IMR-90 (cell line): ENCODE data around the gene TNKS2. TPM values are rescaled to one million over a fixed set of nuclear protein-coding genes. Genes with fewer than 3 reads are reported as not detected.

Source experiments
- ATAC-seq: fragments of 200-7000 bp; cut with Tn5 transposase; 2 replicates; pipeline ENCODE4 v1.9.1; 2020; ENCODE audit warnings: low read depth, mild to moderate bottlenecking, moderate library complexity
- BruUV-seq: library from RNA; stranded (reverse); fragments of 400-500 nt; replicated peaks from 2 replicates; lab custom pipeline; 2021; lab: Mats Ljungman, UMichigan
- CTCF ChIA-PET: fragments of 300-600 bp; formaldehyde crosslinking; extraction: SDS; loops from one replicate; lab custom pipeline; 2021; ENCODE audit warnings: antibody characterized with exemption; lab: Yijun Ruan, JAX
- POLR2A ChIA-PET: fragments of 300-600 bp; sonication (Branson Sonifier 250); formaldehyde crosslinking; loops from one replicate; lab custom pipeline; 2022; ENCODE audit warnings: antibody characterized with exemption; ENCODE audit not compliant: unreplicated experiment; lab: Charles Lee
- DNase-seq: peaks from one replicate; pipeline ENCODE4 v3.0.0; 2013
- H2AFZ ChIP-seq: replicated peaks from 2 replicates; pipeline ENCODE3; 2013; ENCODE audit warnings: low read length, mild to moderate bottlenecking; ENCODE audit not compliant: poor library complexity
- H2AK5ac ChIP-seq: 2 replicates; pipeline ENCODE4 v1.6.1; 2013; ENCODE audit warnings: low read depth, low read length, inconsistent platforms
- H2AK9ac ChIP-seq: replicated peaks from 2 replicates; pipeline ENCODE3; 2013; ENCODE audit warnings: mild to moderate bottlenecking, low read depth, low read length, moderate library complexity; ENCODE audit not compliant: poor library complexity
- H2BK120ac ChIP-seq: 2 replicates; pipeline ENCODE4 v1.6.1; 2013; ENCODE audit warnings: low read depth, low read length, inconsistent platforms
- H2BK15ac ChIP-seq: 3 replicates; pipeline ENCODE4 v1.6.1; 2013; ENCODE audit warnings: low read depth, low read length, inconsistent platforms
- H2BK20ac ChIP-seq: 2 replicates; pipeline ENCODE4 v1.6.1; 2013; ENCODE audit warnings: low read depth, mild to moderate bottlenecking, inconsistent platforms, low read length, moderate library complexity
- H2BK5ac ChIP-seq: 2 replicates; pipeline ENCODE4 v1.6.1; 2013; ENCODE audit warnings: mild to moderate bottlenecking, low read depth, low read length, inconsistent platforms; ENCODE audit not compliant: poor library complexity, severe bottlenecking
- H3K14ac ChIP-seq: replicated peaks from 2 replicates; pipeline ENCODE4 v1.6.1; 2013; ENCODE audit warnings: low read depth, low read length, inconsistent platforms
- H3K18ac ChIP-seq: 2 replicates; pipeline ENCODE4 v1.6.1; 2013; ENCODE audit warnings: low read depth, low read length, control low read depth
- H3K23ac ChIP-seq: 2 replicates; pipeline ENCODE4 v1.6.1; 2013; ENCODE audit warnings: low read depth, low read length, inconsistent platforms
- H3K27ac ChIP-seq: 2 replicates; pipeline ENCODE4 v1.5.1; 2013; ENCODE audit warnings: mild to moderate bottlenecking, control low read depth, low read length; ENCODE audit not compliant: insufficient read depth
- H3K27me3 ChIP-seq: 2 replicates; pipeline ENCODE4 v1.6.1; 2013; ENCODE audit warnings: low read length; ENCODE audit not compliant: control insufficient read depth, insufficient read depth
- H3K36me3 ChIP-seq: 2 replicates; pipeline ENCODE4 v1.6.1; 2013; ENCODE audit warnings: low read length, mixed read lengths; ENCODE audit not compliant: control insufficient read depth, insufficient read depth
- H3K4ac ChIP-seq: 2 replicates; pipeline ENCODE4 v1.6.1; 2013; ENCODE audit warnings: low read depth, low read length, inconsistent platforms
- H3K4me1 ChIP-seq: 2 replicates; pipeline ENCODE4 v1.6.1; 2013; ENCODE audit warnings: low read length, mixed read lengths; ENCODE audit not compliant: control insufficient read depth, insufficient read depth
- H3K4me2 ChIP-seq: 2 replicates; pipeline ENCODE4 v1.6.1; 2013; ENCODE audit warnings: low read depth, mild to moderate bottlenecking, control low read depth, low read length, moderate library complexity
- H3K4me3 ChIP-seq: 2 replicates; pipeline ENCODE4 v1.5.1; 2013; ENCODE audit warnings: low read depth, mild to moderate bottlenecking, control low read depth, low read length, moderate library complexity; ENCODE audit not compliant: insufficient read depth
- H3K56ac ChIP-seq: 2 replicates; pipeline ENCODE4 v1.6.1; 2013; ENCODE audit warnings: low read length, inconsistent platforms; ENCODE audit not compliant: insufficient read depth; ENCODE audit errors: extremely low read depth
- H3K79me1 ChIP-seq, 2 experiments: 2 replicates each; pipeline ENCODE4 v1.6.1; 2013; ENCODE audit warnings: low read length in 2 of 2, inconsistent platforms in 1 of 2, low read depth in 1 of 2
- H3K9ac ChIP-seq: 2 replicates; pipeline ENCODE4 v1.6.1; 2013; ENCODE audit warnings: low read depth, low read length, control low read depth
- H3K9me1 ChIP-seq: 2 replicates; pipeline ENCODE4 v1.6.1; 2013; ENCODE audit warnings: low read length, inconsistent platforms; ENCODE audit not compliant: insufficient read depth
- H3K9me3 ChIP-seq: 2 replicates; pipeline ENCODE4 v1.6.1; 2013; ENCODE audit warnings: low read length; ENCODE audit not compliant: control insufficient read depth, insufficient read depth
- H4K20me1 ChIP-seq: 2 replicates; pipeline ENCODE4 v1.6.1; 2013; ENCODE audit warnings: low read length, inconsistent platforms; ENCODE audit not compliant: insufficient read depth
- H4K5ac ChIP-seq: 2 replicates; pipeline ENCODE4 v1.6.1; 2013; ENCODE audit warnings: mild to moderate bottlenecking, low read depth, low read length, control low read depth
- H4K8ac ChIP-seq, 2 experiments: 2 replicates each; pipeline ENCODE4 v1.6.1; 2013; ENCODE audit warnings: low read depth in 2 of 2, low read length in 2 of 2, control low read depth in 1 of 2, inconsistent platforms in 1 of 2
- H4K91ac ChIP-seq: 2 replicates; pipeline ENCODE4 v1.6.1; 2013; ENCODE audit warnings: low read depth, low read length, inconsistent platforms; ENCODE audit not compliant: insufficient read depth
- BHLHE40 ChIP-seq: fragments of 150-350 bp; IDR thresholded peaks from 2 replicates; pipeline ENCODE4 v1.6.1; 2016; ENCODE audit warnings: mild to moderate bottlenecking, low read depth, low read length
- CEBPB ChIP-seq: IDR thresholded peaks from 2 replicates; pipeline ENCODE4 v1.6.1; 2012; ENCODE audit warnings: low read depth, low read length, improper control_type of control experiment
- CHD1 ChIP-seq: IDR thresholded peaks from 2 replicates; pipeline ENCODE4 v1.6.1; 2012; ENCODE audit warnings: low read depth, low read length, improper control_type of control experiment
- CTCF ChIP-seq: conservative IDR thresholded peaks from 2 replicates; pipeline ENCODE4 v1.5.1; 2012; ENCODE audit warnings: mild to moderate bottlenecking, low read depth, low read length, improper control_type of control experiment
- ELK1 ChIP-seq: fragments of 150-350 bp; IDR thresholded peaks from 2 replicates; pipeline ENCODE4 v1.6.1; 2016; ENCODE audit warnings: low read depth, mild to moderate bottlenecking, low read length, moderate library complexity, borderline replicate concordance
- FOS ChIP-seq: fragments of 150-350 bp; IDR thresholded peaks from 2 replicates; pipeline ENCODE4 v1.6.1; 2016; ENCODE audit warnings: low read depth, low read length
- MAFK ChIP-seq: IDR thresholded peaks from 2 replicates; pipeline ENCODE4 v1.6.1; 2012; ENCODE audit warnings: low read depth, low read length, improper control_type of control experiment
- MAZ ChIP-seq: IDR thresholded peaks from 2 replicates; pipeline ENCODE4 v1.6.1; 2012; ENCODE audit warnings: low read depth, mild to moderate bottlenecking, low read length, improper control_type of control experiment, moderate library complexity, borderline replicate concordance
- MXI1 ChIP-seq: IDR thresholded peaks from 2 replicates; pipeline ENCODE4 v1.6.1; 2012; ENCODE audit warnings: low read depth, mild to moderate bottlenecking, low read length, moderate library complexity, borderline replicate concordance
- NFE2L2 ChIP-seq: fragments of 150-350 bp; IDR thresholded peaks from 2 replicates; pipeline ENCODE4 v1.6.1; 2016; ENCODE audit warnings: low read depth, mild to moderate bottlenecking, low read length
- POLR2A ChIP-seq: IDR thresholded peaks from 2 replicates; pipeline ENCODE4 v1.6.1; 2012; ENCODE audit warnings: mild to moderate bottlenecking, low read depth, low read length
- RAD21 ChIP-seq: IDR thresholded peaks from 2 replicates; pipeline ENCODE4 v1.6.1; 2012; ENCODE audit warnings: low read length, improper control_type of control experiment
- RCOR1 ChIP-seq: IDR thresholded peaks from 2 replicates; pipeline ENCODE4 v1.6.1; 2012; ENCODE audit warnings: mild to moderate bottlenecking, low read length, improper control_type of control experiment; ENCODE audit not compliant: insufficient replicate concordance
- RFX5 ChIP-seq: IDR thresholded peaks from 2 replicates; pipeline ENCODE4 v1.8.0; 2012; ENCODE audit warnings: low read depth, mild to moderate bottlenecking, low read length, moderate library complexity
- SMC3 ChIP-seq: fragments of 150-350 bp; IDR thresholded peaks from 2 replicates; pipeline ENCODE4 v1.6.1; 2016; ENCODE audit warnings: low read depth, mild to moderate bottlenecking, antibody characterized with exemption, low read length, moderate library complexity
- USF2 ChIP-seq: fragments of 150-350 bp; IDR thresholded peaks from 2 replicates; pipeline ENCODE4 v1.6.1; 2017; ENCODE audit warnings: mild to moderate bottlenecking, antibody characterized with exemption, low read length, low read depth
- WGBS, 2 experiments: methylation state at CpG; one replicate each; pipeline versions ENCODE4 v1.1.5 to v1.1.7; 2013; ENCODE audit warnings: missing lambda C conversion rate in 2 of 2; ENCODE audit not compliant: insufficient read length in 1 of 2; ENCODE audit errors: extremely low coverage in 2 of 2; 5-methylcytosine and 5-hydroxymethylcytosine counted together
- dilution Hi-C: fragments of 300-500 bp; cut with HindIII; formaldehyde crosslinking; loops from one replicate; pipeline ENCODE4 v1.14.3; 2018; ENCODE audit warnings: low sequenced_read_pairs; ENCODE audit not compliant: unreplicated experiment
- in situ Hi-C: fragments of 300-500 bp; cut with MboI; formaldehyde crosslinking; loops from 3 replicates; pipeline ENCODE4 v1.14.3; 2019; ENCODE audit warnings: low sequenced_read_pairs, inconsistent platforms, mixed read lengths
- intact Hi-C: fragments of 100-400 bp; cut with micrococcal nuclease; formaldehyde crosslinking; loops from 2 replicates; pipeline ENCODE4 v1.10.0; 2022
- polyA plus RNA-seq, 3 experiments: library from polyadenylated mRNA; depleted of rRNA; stranded (reverse); fragments of >200 nt; gene quantifications; 2 replicates each; pipeline ENCODE4 v1.2.3, GENCODE V29; 2012; ENCODE audit warnings: low replicate concordance in 1 of 3
- total RNA-seq: library from RNA; depleted of rRNA; stranded (reverse); fragments of >200 nt; gene quantifications from 2 replicates; pipeline ENCODE4 v1.2.3, GENCODE V29; 2012

TNKS2 gene
- total and polyA plus RNA-seq, 2 of the 4 experiments (the other 2 are of a cell fraction) = 17.0 to 41.4 TPM

- in situ Hi-C loops = no loop called here
- POLR2A ChIA-PET = no interaction called here
- Histone ChIP-seq H3K9me3 (no peaks in the 10 kb centered on the region), H3K23ac (no peak overlapping the region), H3K27ac (no peak overlapping the region), H3K4me2 (no peak overlapping the region), H3K9me1 (peaks cover 3% of the 10 kb centered on the region), H3K18ac (no peak overlapping the region), H4K91ac (no peak overlapping the region), H2BK15ac (no peak overlapping the region), H3K4me3 (no peak overlapping the region), H2BK120ac (no peak overlapping the region), H4K8ac (no peak overlapping the region), H3K9ac (no peak overlapping the region), H2AK9ac (no peak overlapping the region), H4K20me1 (peaks cover 57% of the 10 kb centered on the region; the same call in 1 of the 2 replicates), H4K5ac (no peak overlapping the region), H3K79me1 (peaks cover 25 to 72% of the 10 kb centered on the region in 2 experiments), H3K4ac (no peak overlapping the region), H2AK5ac (no peak overlapping the region), H3K56ac (no peak overlapping the region), H2BK5ac (no peak overlapping the region), H2BK20ac (no peak overlapping the region), H3K27me3 (no peaks in the 10 kb centered on the region), H3K36me3 (peaks cover 2% of the 10 kb centered on the region), H3K4me1 (peaks cover 4% of the 10 kb centered on the region), H2AFZ (no peak overlapping the region), H3K14ac (no peak overlapping the region)
- WGBS, 2 experiments = no CpG with 5 or more reads among the region's 3 CpGs
- TF ChIP-seq MAFK (no peak), MXI1 (no peak), USF2 (no peak), FOS (no peak), BHLHE40 (no peak), SMC3 (no peak), NFE2L2 (no peak), CEBPB (no peak), RFX5 (no peak), CTCF (no peak), CHD1 (no peak), RAD21 (no peak), RCOR1 (no peak), POLR2A (no peak), MAZ (no peak), ELK1 (no peak)
- dilution Hi-C loops = no loop called here
- intact Hi-C loops = no loop called here
- CTCF ChIA-PET = no interaction called here
- ATAC-seq = no peak
- no TSS peak for BruUV-seq
- DNase-seq = no peak
Observed at GRCh38 chr10:91803386-91804125, 5.3 kb downstream of the TNKS2 start.
